Left renal cortex interstitium (tissue), 4 donors: ENCODE data around the gene PCDHB12. TPM values are rescaled to one million over a fixed set of nuclear protein-coding genes. Genes with fewer than 3 reads are reported as not detected.
"Not testable (repeated sequence)": the region's sequence is repeated elsewhere in the genome, so short reads cannot be mapped to it uniquely, and the experiment has no call there.

Experiments
- DNase-seq, 4 donors: peaks; one replicate each; pipeline ENCODE4 v3.0.0-alpha.2; 2013; ENCODE audit warnings: low read depth in 4 of 4, low spot score in 2 of 4, missing footprints in 1 of 4
- polyA plus RNA-seq, 4 donors: library from polyadenylated mRNA; unstranded; fragments of 120-200 nt; gene quantifications; one replicate each; pipeline ENCODE4 v1.2.1, GENCODE V29; 2013; ENCODE audit not compliant: insufficient read length in 4 of 4

PCDHB12 gene
- 1 to 10 TPM; 4.7 to 6.3 (median 5.5) TPM for polyA plus RNA-seq

GRCh38 chr5:141208478-141208877 is at the start of gene PCDHB12:
Gene PCDHB12, plus strand, starts transcription at chr5:141208719. Its CDS starts 189 bp downstream, at chr5:141208908.
- no peak for DNase-seq

GRCh38 chr5:141172381-141173204 is 35.9 kb upstream of the PCDHB12 start, which contains the start of gene PCDHB7:
Gene PCDHB7, plus strand, starts transcription at chr5:141172644. Its CDS starts 192 bp downstream, at chr5:141172836.
- peak in 1 of 4 donors; percentile 25 for DNase-seq

- DNase-seq = not testable (repeated sequence)
Observed at GRCh38 chr5:141174291-141175104, 34.0 kb upstream of the PCDHB12 start.

GRCh38 chr5:141175933-141176332 is 32.6 kb upstream of the PCDHB12 start:
- DNase-seq = no peak

GRCh38 chr5:141177577-141178191 is 30.8 kb upstream of the PCDHB12 start, which contains the start of gene PCDHB8:
Gene PCDHB8, plus strand, starts transcription at chr5:141177790. Its CDS starts 245 bp downstream, at chr5:141178035.
- DNase-seq = not testable (repeated sequence)

- DNase-seq = not testable (repeated sequence)
Observed at GRCh38 chr5:141179371-141179770, 29.1 kb upstream of the PCDHB12 start.

GRCh38 chr5:141179876-141180275 is 28.6 kb upstream of the PCDHB12 start:
- DNase-seq = not testable (repeated sequence)

GRCh38 chr5:141180313-141180712 is 28.2 kb upstream of the PCDHB12 start:
- no peak for DNase-seq

- DNase-seq = no peak
Observed at GRCh38 chr5:141182248-141182647, 26.3 kb upstream of the PCDHB12 start, which contains the start of gene PCDHB16. Gene PCDHB16, plus strand, starts transcription at chr5:141182387. Its CDS starts 173 bp downstream, at chr5:141182560.

- DNase-seq = not testable (repeated sequence)
Observed at GRCh38 chr5:141184117-141184855, 24.2 kb upstream of the PCDHB12 start.

- DNase-seq = no peak
Observed at GRCh38 chr5:141186897-141187512, 21.5 kb upstream of the PCDHB12 start, which contains the start of gene PCDHB9. Gene PCDHB9, plus strand, starts transcription at chr5:141187161. Its CDS starts 158 bp downstream, at chr5:141187319.

GRCh38 chr5:141188682-141189081 is 19.8 kb upstream of the PCDHB12 start:
- DNase-seq = not testable (repeated sequence)

GRCh38 chr5:141189131-141189530 is 19.4 kb upstream of the PCDHB12 start:
- DNase-seq = not testable (repeated sequence)

- no peak for DNase-seq
Observed at GRCh38 chr5:141192110-141192725, 16.3 kb upstream of the PCDHB12 start, which contains the start of gene PCDHB10. Gene PCDHB10, plus strand, starts transcription at chr5:141192353. Its CDS starts 200 bp downstream, at chr5:141192553.

- not testable (repeated sequence) for DNase-seq
Observed at GRCh38 chr5:141194332-141194731, 14.2 kb upstream of the PCDHB12 start.

- no peak for DNase-seq
Observed at GRCh38 chr5:141196363-141196762, 12.2 kb upstream of the PCDHB12 start.

GRCh38 chr5:141199359-141200235 is 8.9 kb upstream of the PCDHB12 start, which contains the start of gene PCDHB11:
Gene PCDHB11, plus strand, starts transcription at chr5:141199627. Its CDS starts 148 bp downstream, at chr5:141199775.
- DNase-seq = no peak

GRCh38 chr5:141201126-141201525 is 7.4 kb upstream of the PCDHB12 start:
- not testable (repeated sequence) for DNase-seq
